ENCODE results near the gene YOD1. TPM values are rescaled to one million over a fixed set of nuclear protein-coding genes. Genes with fewer than 3 reads are reported as not detected.

YOD1 gene
- total and polyA plus RNA-seq, 2 of the 13 experiments (the other 11 are each of a cell fraction or from before 2014, with no cell fraction given) = 3.4 to 9.1 TPM

DNA sequence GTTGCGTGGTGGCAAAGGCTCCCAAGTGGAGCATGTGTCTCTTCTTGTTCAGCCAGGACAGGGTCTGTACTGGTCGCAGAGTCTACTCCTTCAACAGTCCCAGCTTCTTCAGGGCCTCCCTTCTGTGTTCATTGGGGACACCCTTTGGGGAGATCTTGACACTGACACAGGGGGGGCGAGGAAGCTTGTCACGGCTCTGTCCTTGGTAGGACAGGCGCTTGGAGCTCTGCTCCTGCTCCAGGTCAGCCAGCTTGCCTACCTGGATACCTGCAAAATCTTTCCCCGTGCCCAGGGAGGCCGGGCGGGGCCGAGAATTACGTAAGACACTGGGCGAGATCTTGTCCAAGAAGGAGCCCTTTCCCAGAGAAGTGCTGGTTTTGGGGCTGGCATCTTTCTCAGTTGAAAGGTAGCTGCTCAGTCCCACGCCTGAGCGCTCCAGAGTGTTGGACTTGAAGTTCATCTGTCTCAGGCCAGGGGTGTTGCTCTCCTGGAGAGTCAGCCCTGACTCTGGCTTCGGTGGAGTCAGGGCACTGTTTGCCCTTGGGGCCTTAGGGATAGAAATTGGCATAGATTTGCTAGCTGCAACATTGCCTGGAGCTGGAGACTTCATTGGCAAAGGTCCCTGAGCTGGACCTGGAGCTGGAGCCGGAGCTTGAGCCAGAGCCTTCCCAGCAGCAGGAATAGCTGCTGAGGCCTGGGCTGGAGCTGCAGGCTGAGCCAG lies 29.0 kb downstream of the YOD1 start:
- no peak overlapping the region for H3K9ac ChIP-seq (ENCODE audit: insufficient read depth, low read depth, low read length)
- no peaks in the 10 kb centered on the region for H3K27me3 ChIP-seq (ENCODE audit: control insufficient read depth in 1 of 2, insufficient read depth in 2 of 2, low read length in 2 of 2)
- H2AFZ ChIP-seq (ENCODE audit: low read length) = no peak overlapping the region
- peak overlapping the region; percentile 36 for H3K27ac ChIP-seq (ENCODE audit: extremely low read length, insufficient read depth, low read length)
- H3K9me3 ChIP-seq (ENCODE audit: low read length) = no peaks in the 10 kb centered on the region
- intact Hi-C loops (cut with micrococcal nuclease; ENCODE audit: unreplicated experiment) = loop anchor here (1.0 kb wide), 2 partner anchors 13 to 40 kb away; no protein-coding TSS in a partner anchor
- no TSS peak for BruUV-seq (replicated peaks)
- POLR2A ChIA-PET = interaction anchor here (2.7 to 3.8 kb wide), 3 partner anchors 10 to 32 kb away, joined by 11 to 22 read pairs (median 11); partner anchors contain the start of genes C1orf116 and PFKFB2
- no peak for FAIRE-seq
- H3K4me1 ChIP-seq (ENCODE audit: insufficient read depth, low read length) = peaks cover 84% of the 10 kb centered on the region
- no peaks in the 10 kb centered on the region for H4K20me1 ChIP-seq (ENCODE audit: insufficient read depth, low read length)
- no peak for DNase-seq (ENCODE audit: low spot score)
- no peak overlapping the region for H3K4me2 ChIP-seq (ENCODE audit: low read depth, low read length)
- WGBS (ENCODE audit: low lambda C conversion rate) = 81% methylated on average over 12 of the region's 15 CpGs
- ATAC-seq = peak; percentile 15; the same call in 2 of the 3 replicates
- H3K79me2 ChIP-seq (ENCODE audit: insufficient read depth, low read length) = no peaks in the 10 kb centered on the region
- CTCF ChIA-PET (ENCODE audit: low intra/inter-chr PET ratio, low total read pairs) = interaction anchor here (1.0 kb wide), 1 partner anchor 18 kb away, joined by 3 read pairs; no protein-coding TSS in a partner anchor
- no peak overlapping the region for H3K4me3 ChIP-seq (replicated peaks in 1 of 3; ENCODE audit: insufficient read depth in 1 of 3, low read depth in 2 of 3, low read length in 3 of 3)
- in situ Hi-C loops (cut with HindIII; ENCODE audit: extremely low pct_ligation_motif_present, low pct_unique_long_range_greater_than_20kb) = no loop called here
- H3K36me3 ChIP-seq (replicated peaks in 1 of 2; ENCODE audit: control insufficient read depth in 1 of 2, insufficient read depth in 2 of 2, low read length in 2 of 2) = no peaks in the 10 kb centered on the region
- no peak for TF ChIP-seq ZNF432 (CRISPR knock-in tag; IDR thresholded peaks at IDR 0.05; ENCODE audit: borderline replicate concordance)
- TF ChIP-seq ZNF646 (CRISPR knock-in tag; IDR thresholded peaks at IDR 0.05) = no peak
- TF ChIP-seq, protein P1, sequence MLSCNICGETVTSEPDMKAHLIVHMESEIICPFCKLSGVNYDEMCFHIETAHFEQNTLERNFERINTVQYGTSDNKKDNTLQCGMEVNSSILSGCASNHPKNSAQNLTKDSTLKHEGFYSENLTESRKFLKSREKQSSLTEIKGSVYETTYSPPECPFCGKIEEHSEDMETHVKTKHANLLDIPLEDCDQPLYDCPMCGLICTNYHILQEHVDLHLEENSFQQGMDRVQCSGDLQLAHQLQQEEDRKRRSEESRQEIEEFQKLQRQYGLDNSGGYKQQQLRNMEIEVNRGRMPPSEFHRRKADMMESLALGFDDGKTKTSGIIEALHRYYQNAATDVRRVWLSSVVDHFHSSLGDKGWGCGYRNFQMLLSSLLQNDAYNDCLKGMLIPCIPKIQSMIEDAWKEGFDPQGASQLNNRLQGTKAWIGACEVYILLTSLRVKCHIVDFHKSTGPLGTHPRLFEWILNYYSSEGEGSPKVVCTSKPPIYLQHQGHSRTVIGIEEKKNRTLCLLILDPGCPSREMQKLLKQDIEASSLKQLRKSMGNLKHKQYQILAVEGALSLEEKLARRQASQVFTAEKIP (CRISPR knock-in tag; IDR thresholded peaks at IDR 0.05; ENCODE audit: borderline replicate concordance) = no peak
- 0 out of 2 replicates have a peak, but pooled peaks have one; percentile 24 for TF ChIP-seq ZNF143 (CRISPR knock-in tag; IDR thresholded peaks at IDR 0.05)
- no peak for TF ChIP-seq ZNF44 (CRISPR knock-in tag; IDR thresholded peaks at IDR 0.05)
- no peak for TF ChIP-seq ZNF260 (CRISPR knock-in tag; IDR thresholded peaks at IDR 0.05; ENCODE audit: borderline replicate concordance, low read depth)
- TF ChIP-seq NBN (conservative IDR thresholded peaks at IDR 0.05) = no peak
- no peak for TF ChIP-seq KLF13 (CRISPR knock-in tag; IDR thresholded peaks at IDR 0.05)
- TF ChIP-seq, protein P2, sequence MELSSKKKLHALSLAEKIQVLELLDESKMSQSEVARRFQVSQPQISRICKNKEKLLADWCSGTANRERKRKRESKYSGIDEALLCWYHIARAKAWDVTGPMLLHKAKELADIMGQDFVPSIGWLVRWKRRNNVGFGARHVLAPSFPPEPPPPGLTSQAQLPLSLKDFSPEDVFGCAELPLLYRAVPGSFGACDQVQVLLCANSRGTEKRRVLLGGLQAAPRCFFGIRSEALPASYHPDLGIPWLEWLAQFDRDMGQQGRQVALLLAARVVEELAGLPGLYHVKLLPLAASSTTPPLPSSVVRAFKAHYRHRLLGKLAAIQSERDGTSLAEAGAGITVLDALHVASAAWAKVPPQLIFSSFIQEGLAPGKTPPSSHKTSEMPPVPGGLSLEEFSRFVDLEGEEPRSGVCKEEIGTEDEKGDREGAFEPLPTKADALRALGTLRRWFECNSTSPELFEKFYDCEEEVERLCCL (CRISPR knock-in tag; IDR thresholded peaks at IDR 0.05; ENCODE audit: borderline replicate concordance) = no peak
- no peak for TF ChIP-seq ZNF776 (CRISPR knock-in tag; IDR thresholded peaks at IDR 0.05)
- no peak for TF ChIP-seq ZSCAN29 (CRISPR knock-in tag; conservative IDR thresholded peaks at IDR 0.05)
- TF ChIP-seq XBP1 (CRISPR knock-in tag; IDR thresholded peaks at IDR 0.05) = no peak
- TF ChIP-seq ZNF777 (CRISPR knock-in tag; IDR thresholded peaks at IDR 0.05) = 0 out of 2 replicates have a peak, but pooled peaks have one; percentile 5
